CD14-positive monocyte (primary cell): ENCODE data around the gene SNX25. TPM values are rescaled to one million over a fixed set of nuclear protein-coding genes. Genes with fewer than 3 reads are reported as not detected.

Experiments
- DNase-seq, 3 donors: peaks; one replicate each; pipeline ENCODE4 v3.0.0-alpha.2; 2011 to 2022
- H2AFZ ChIP-seq: 2 replicates; pipeline ENCODE4 v1.6.0; 2012; ENCODE audit warnings: mild to moderate bottlenecking, low read depth, low read length, inconsistent platforms; ENCODE audit not compliant: insufficient read depth, poor library complexity, severe bottlenecking
- H3K27ac ChIP-seq, 2 donors: 1 replicate in 1 of 2; 2 replicates in 1 of 2; pipeline ENCODE4 v1.5.1; 2012 to 2013; ENCODE audit warnings: low read length in 2 of 2, control low read depth in 1 of 2, inconsistent platforms in 1 of 2, low read depth in 1 of 2, mild to moderate bottlenecking in 1 of 2
- H3K27me3 ChIP-seq, 2 donors: one replicate each; pipeline versions ENCODE4 v1.6.0 to v1.6.1; 2011 to 2013; ENCODE audit warnings: low read length in 2 of 2; ENCODE audit not compliant: control insufficient read depth in 2 of 2, insufficient read depth in 2 of 2
- H3K36me3 ChIP-seq, 2 donors: replicated peaks in 1 of 2; 1 replicate in 1 of 2; 2 replicates in 1 of 2; pipeline versions ENCODE4 v1.5.1 to v1.6.1; 2012 to 2013; ENCODE audit warnings: low read length in 2 of 2, control low read depth in 1 of 2, inconsistent platforms in 1 of 2, mild to moderate bottlenecking in 1 of 2; ENCODE audit not compliant: insufficient read depth in 2 of 2, control insufficient read depth in 1 of 2
- H3K4me1 ChIP-seq, 2 donors: 1 replicate in 1 of 2; 2 replicates in 1 of 2; pipeline versions ENCODE4 v1.5.1 to v1.6.1; 2012 to 2013; ENCODE audit warnings: low read length in 2 of 2, control low read depth in 1 of 2, inconsistent platforms in 1 of 2, mild to moderate bottlenecking in 1 of 2, moderate library complexity in 1 of 2; ENCODE audit not compliant: insufficient read depth in 2 of 2, control insufficient read depth in 1 of 2
- H3K4me2 ChIP-seq: replicated peaks from 2 replicates; pipeline ENCODE3; 2012; ENCODE audit warnings: low read length, moderate library complexity, mild to moderate bottlenecking; ENCODE audit not compliant: poor library complexity, severe bottlenecking; ENCODE audit errors: extremely low read depth
- H3K4me3 ChIP-seq, 3 experiments: fragments of 200-600 bp in 1 of 3; sonication (generic) in 1 of 3; replicated peaks in 1 of 3; 1 replicate in 2 of 3; 2 replicates in 1 of 3; pipeline ENCODE4 v1.5.1; 2011 to 2013; ENCODE audit warnings: low read length in 3 of 3, mild to moderate bottlenecking in 3 of 3, control low read depth in 2 of 3, low read depth in 2 of 3, inconsistent platforms in 1 of 3, moderate library complexity in 1 of 3
- H3K79me2 ChIP-seq: 2 replicates; pipeline ENCODE4 v1.6.0; 2012; ENCODE audit warnings: mild to moderate bottlenecking, control low read depth, inconsistent platforms, low read length, moderate library complexity; ENCODE audit not compliant: insufficient read depth
- H3K9ac ChIP-seq: 2 replicates; pipeline ENCODE4 v1.6.0; 2017; ENCODE audit warnings: low read length, mild to moderate bottlenecking; ENCODE audit not compliant: insufficient read depth, poor library complexity, severe bottlenecking
- H3K9me3 ChIP-seq, 2 donors: replicated peaks in 1 of 2; 1 replicate in 1 of 2; 2 replicates in 1 of 2; pipeline versions ENCODE4 v1.5.1 to v1.6.1; 2012 to 2013; ENCODE audit warnings: low read length in 2 of 2, control low read depth in 1 of 2; ENCODE audit not compliant: control insufficient read depth in 1 of 2, insufficient read depth in 1 of 2
- H4K20me1 ChIP-seq: 2 replicates; pipeline ENCODE4 v1.6.0; 2012; ENCODE audit warnings: mild to moderate bottlenecking, low read length, control low read depth, moderate library complexity; ENCODE audit not compliant: insufficient read depth
- H3K27ac Mint-ChIP-seq, 7 donors: one replicate each; pipeline ENCODE4 v1.8.0; 2020; ENCODE audit warnings: mild to moderate bottlenecking in 7 of 7, mixed read lengths in 7 of 7, moderate library complexity in 6 of 7, inconsistent platforms in 2 of 7
- H3K27me3 Mint-ChIP-seq, 3 donors: one replicate each; pipeline ENCODE4 v1.8.0; 2021 to 2022; ENCODE audit warnings: low read depth in 3 of 3, mild to moderate bottlenecking in 3 of 3, mixed read lengths in 3 of 3, moderate library complexity in 3 of 3, inconsistent platforms in 1 of 3
- H3K36me3 Mint-ChIP-seq, 2 donors: one replicate each; pipeline ENCODE4 v1.8.0; 2020; ENCODE audit warnings: mixed read lengths in 2 of 2, inconsistent platforms in 1 of 2, mild to moderate bottlenecking in 1 of 2
- H3K4me1 Mint-ChIP-seq: one replicate; pipeline ENCODE4 v1.8.0; 2020; ENCODE audit warnings: mild to moderate bottlenecking, mixed read lengths
- H3K4me3 Mint-ChIP-seq, 2 donors: one replicate each; pipeline ENCODE4 v1.8.0; 2020; ENCODE audit warnings: mild to moderate bottlenecking in 2 of 2, mixed read lengths in 2 of 2, moderate library complexity in 1 of 2
- H3K9me3 Mint-ChIP-seq, 7 donors: one replicate each; pipeline ENCODE4 v1.8.0; 2020 to 2022; ENCODE audit warnings: mixed read lengths in 7 of 7, mild to moderate bottlenecking in 6 of 7, moderate library complexity in 6 of 7, inconsistent platforms in 2 of 7
- WGBS: methylation state at CpG from one replicate; pipeline ENCODE4 v1.1.5; 2013; ENCODE audit warnings: missing lambda C conversion rate; ENCODE audit not compliant: insufficient coverage; 5-methylcytosine and 5-hydroxymethylcytosine counted together
- intact Hi-C, 2 donors: fragments of 100-400 bp; cut with micrococcal nuclease; formaldehyde crosslinking; loops; one replicate each; pipeline versions ENCODE4 v1.15.0 to v1.15.1; 2023
- polyA plus RNA-seq, 3 donors: library from polyadenylated mRNA; depleted of rRNA in 1 of 3; unstranded in 2 of 3; stranded (reverse) in 1 of 3; fragments of 300-500 nt in 2 of 3; fragments of >200 nt in 1 of 3; fragmentation: Illumina TruSeq in 2 of 3; gene quantifications; 1 replicate in 2 of 3; 2 replicates in 1 of 3; pipeline ENCODE4 v1.2.3, GENCODE V29; 2012 to 2021
- TF ChIP-seq, protein P1 (sequence below): fragments of 200-600 bp; IDR thresholded peaks from one replicate; pipeline ENCODE4 v1.8.0; 2022; ENCODE audit warnings: antibody characterized with exemption, mild to moderate bottlenecking

SNX25 gene
- polyA plus RNA-seq, 3 donors = 0.31 to 0.40 (median 0.36) TPM

DNA sequence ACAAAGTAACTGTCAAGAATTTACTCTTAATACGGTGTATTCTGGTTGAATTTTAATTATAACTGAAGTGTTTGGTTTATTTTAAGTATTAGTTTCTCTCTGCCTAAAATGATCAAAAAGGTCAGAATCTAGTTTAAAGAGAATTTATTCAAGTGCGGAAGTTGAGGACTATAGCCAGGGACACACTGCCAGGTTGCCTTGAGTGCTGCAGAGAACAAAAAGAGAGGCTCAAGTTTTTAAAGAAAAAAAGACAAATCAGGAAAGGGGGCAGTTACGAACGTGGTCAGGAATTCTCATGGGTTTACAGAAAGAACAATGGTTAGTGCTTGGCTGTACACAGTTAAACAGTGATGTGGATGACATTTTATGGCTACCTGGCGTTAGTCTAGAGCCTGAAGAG, 81.3 kb downstream of the SNX25 start:
- H3K9me3 ChIP-seq = no peaks in the 10 kb centered on the region
- intact Hi-C loops = no loop called here
- no peaks in the 10 kb centered on the region for H3K79me2 ChIP-seq
- no peak overlapping the region for H2AFZ ChIP-seq
- Mint-ChIP-seq H3K27ac (no peak overlapping the region), H3K4me3 (no peak overlapping the region), H3K36me3 (no peaks in the 10 kb centered on the region), H3K4me1 (no peaks in the 10 kb centered on the region), H3K9me3 (peaks cover 0 to 2% (median 0%) of the 10 kb centered on the region in 7 donors), H3K27me3 (peaks cover under 1 to 4% (median 2%) of the 10 kb centered on the region in 3 donors)
- no peaks in the 10 kb centered on the region for H3K4me1 ChIP-seq
- no peaks in the 10 kb centered on the region for H3K36me3 ChIP-seq
- no peaks in the 10 kb centered on the region for H4K20me1 ChIP-seq
- TF ChIP-seq, protein P1, sequence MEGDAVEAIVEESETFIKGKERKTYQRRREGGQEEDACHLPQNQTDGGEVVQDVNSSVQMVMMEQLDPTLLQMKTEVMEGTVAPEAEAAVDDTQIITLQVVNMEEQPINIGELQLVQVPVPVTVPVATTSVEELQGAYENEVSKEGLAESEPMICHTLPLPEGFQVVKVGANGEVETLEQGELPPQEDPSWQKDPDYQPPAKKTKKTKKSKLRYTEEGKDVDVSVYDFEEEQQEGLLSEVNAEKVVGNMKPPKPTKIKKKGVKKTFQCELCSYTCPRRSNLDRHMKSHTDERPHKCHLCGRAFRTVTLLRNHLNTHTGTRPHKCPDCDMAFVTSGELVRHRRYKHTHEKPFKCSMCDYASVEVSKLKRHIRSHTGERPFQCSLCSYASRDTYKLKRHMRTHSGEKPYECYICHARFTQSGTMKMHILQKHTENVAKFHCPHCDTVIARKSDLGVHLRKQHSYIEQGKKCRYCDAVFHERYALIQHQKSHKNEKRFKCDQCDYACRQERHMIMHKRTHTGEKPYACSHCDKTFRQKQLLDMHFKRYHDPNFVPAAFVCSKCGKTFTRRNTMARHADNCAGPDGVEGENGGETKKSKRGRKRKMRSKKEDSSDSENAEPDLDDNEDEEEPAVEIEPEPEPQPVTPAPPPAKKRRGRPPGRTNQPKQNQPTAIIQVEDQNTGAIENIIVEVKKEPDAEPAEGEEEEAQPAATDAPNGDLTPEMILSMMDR = no peak
- no peak for DNase-seq
- no peak overlapping the region for H3K9ac ChIP-seq
- 68% methylated on average over 4 of the region's 5 CpGs for WGBS
- H3K4me2 ChIP-seq = no peak overlapping the region
- no peak overlapping the region for H3K27ac ChIP-seq
- peaks cover 0 to 2% of the 10 kb centered on the region in 2 donors for H3K27me3 ChIP-seq
- no peak overlapping the region for H3K4me3 ChIP-seq

DNA sequence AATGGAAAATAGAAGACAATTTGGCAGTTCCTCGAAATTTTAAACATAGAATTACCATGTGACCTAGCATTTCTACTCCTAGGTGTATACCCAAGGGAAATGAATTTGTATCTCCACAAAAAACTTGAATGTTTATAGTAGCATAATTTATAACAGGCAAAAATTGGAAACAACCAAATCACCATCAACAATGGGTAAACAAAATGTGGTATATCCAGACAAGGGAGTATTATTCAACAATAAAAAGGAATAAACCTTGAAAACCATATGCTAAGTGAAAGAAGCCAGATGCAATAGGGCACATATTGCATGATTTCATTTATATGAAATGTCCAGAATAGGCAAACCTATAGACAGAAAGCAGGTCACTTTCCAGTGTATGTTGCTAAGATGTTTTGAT, 83.8 kb downstream of the SNX25 start:
- intact Hi-C loops = no loop called here
- Histone ChIP-seq H4K20me1 (no peaks in the 10 kb centered on the region), H3K9ac (no peak overlapping the region), H3K9me3 (no peaks in the 10 kb centered on the region), H3K4me3 (no peak overlapping the region), H3K36me3 (no peaks in the 10 kb centered on the region), H3K27me3 (no peaks in the 10 kb centered on the region), H3K4me1 (no peaks in the 10 kb centered on the region), H3K79me2 (no peaks in the 10 kb centered on the region), H2AFZ (no peak overlapping the region), H3K27ac (no peak overlapping the region), H3K4me2 (no peak overlapping the region)
- H3K36me3 Mint-ChIP-seq = no peaks in the 10 kb centered on the region
- no peaks in the 10 kb centered on the region for H3K4me1 Mint-ChIP-seq
- no peak for DNase-seq
- WGBS = no CpG with 5 or more reads among the region's 1 CpG
- H3K9me3 Mint-ChIP-seq = peaks cover 0 to 2% (median 0%) of the 10 kb centered on the region in 7 donors
- no peak overlapping the region for H3K27ac Mint-ChIP-seq
- TF ChIP-seq, protein P1 = no peak
- peaks cover 0 to 4% (median 2%) of the 10 kb centered on the region in 3 donors for H3K27me3 Mint-ChIP-seq
- H3K4me3 Mint-ChIP-seq = no peak overlapping the region
